Stimulated activated CD4-positive, alpha-beta T cell treated with anti-CD3 and anti-CD28 coated beads, Interleukin-12 subunit alpha, Interleukin-12 subunit beta, amount 100 ng/mL, for 24 hours (primary cell): Measurements from ENCODE around the gene KIF9.
"Not testable (repeated sequence)": the region's sequence is repeated elsewhere in the genome, so short reads cannot be mapped to it uniquely, and the experiment has no call there.

ENCODE experiments used
- DNase-seq, 2 experiments: peaks; one replicate each; pipeline ENCODE4 v3.0.0-alpha.2; 2020; ENCODE audit warnings: low read depth in 2 of 2

The KIF9 gene

DNA sequence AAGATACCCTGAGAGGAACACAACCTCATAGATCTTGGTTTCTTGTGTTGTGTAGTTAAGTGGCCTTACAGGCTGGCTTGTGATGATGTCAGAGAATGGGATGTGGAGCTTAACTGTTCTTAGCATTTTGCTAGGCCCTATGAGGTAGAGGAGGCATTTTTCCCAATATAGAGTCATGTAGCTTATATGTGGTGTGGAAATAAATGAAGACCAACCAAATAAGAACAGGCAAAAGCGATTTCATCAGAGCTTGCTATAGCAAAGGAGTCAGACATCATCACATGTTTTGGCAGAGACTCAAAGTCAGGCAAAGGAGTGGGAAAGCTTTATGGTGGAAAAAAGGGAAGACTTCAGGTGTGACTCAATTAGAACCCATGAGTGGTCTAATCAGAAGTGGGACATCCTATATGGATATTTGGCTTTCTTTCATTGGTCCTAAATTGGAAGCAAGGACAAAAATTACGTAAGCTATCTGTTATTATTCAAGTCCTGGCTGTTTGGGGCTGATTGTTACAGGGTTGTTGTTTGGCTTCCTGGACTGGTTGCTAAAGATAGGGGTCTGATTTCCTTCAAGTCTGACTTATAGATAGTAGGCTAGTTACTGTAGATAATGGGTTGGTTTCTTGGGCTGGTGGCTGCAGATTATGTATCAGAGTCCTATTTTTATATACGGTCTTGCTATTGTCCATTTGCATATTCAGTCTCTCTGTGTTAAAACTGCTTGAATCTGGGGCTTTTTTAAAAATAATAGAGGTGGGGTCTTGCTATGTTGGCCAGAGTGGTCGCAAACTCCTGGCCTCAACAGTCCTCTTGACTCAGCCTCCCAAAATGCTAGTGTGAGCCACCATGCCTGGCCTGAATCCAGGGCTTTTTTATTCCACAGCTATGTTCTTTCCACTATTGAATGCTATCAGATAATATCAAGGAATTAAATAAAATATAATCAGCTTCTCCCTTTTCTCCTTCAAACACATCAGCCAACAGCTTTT is 88.4 kb downstream of the KIF9 start:
- DNase-seq: no peak

GRCh38 chr3:47186285-47186684 is 96.3 kb downstream of the KIF9 start:
- no peak for DNase-seq

DNA sequence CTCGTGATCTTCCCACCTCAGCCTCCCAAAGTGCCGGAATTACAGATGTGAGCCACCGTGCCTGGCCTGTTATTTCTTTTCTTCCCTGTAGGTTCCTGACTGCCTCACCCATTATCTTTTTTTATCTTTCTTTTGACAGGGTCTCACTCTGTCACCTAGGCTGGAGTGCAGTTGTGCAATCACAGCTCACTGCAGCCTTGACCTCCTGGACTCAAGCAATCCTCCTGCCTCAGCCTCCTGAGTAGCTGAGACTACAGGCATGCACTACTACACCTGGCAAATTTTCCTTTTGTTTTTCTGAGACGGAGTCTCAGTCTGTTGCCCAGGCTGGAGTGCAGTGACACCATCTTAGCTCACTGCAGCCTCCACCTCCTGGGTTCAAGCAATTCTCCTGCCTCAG is 100.9 kb downstream of the KIF9 start:
- not testable (repeated sequence) for DNase-seq

DNA sequence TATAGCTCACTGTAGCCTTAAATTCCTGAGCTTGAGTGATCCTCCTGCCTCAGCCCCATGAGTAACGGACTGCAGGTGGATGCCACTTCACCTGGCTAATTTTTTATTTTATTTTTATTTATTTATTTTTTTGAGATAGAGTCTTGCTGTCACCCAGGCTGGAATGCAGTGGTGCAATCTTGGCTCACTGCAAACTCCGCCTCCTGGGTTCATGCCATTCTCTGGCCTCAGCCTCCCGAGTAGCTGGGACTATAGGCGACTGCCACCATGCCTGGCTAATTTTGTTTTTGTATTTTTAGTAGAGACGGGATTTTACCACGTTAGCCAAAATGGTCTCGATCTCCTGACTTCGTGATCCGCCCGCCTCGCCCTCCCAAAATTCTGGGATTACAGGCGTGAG is 102.6 kb downstream of the KIF9 start:
- not testable (repeated sequence) for DNase-seq
